Mesenchymal stem cell (in vitro differentiated cells and primary cell): Measurements from ENCODE around the gene PYGM.
A peak's percentile ranks its signal among the peaks of the same experiment; 100 is the strongest.

Source experiments
- DNase-seq: peaks from one replicate; pipeline ENCODE4 v3.0.0-alpha.2; 2013
- H2AFZ ChIP-seq: one replicate; pipeline ENCODE4 v1.6.1; 2013; ENCODE audit warnings: low read depth, mild to moderate bottlenecking, control low read depth, inconsistent platforms, low read length, moderate library complexity
- H2AK5ac ChIP-seq: 2 replicates; pipeline ENCODE4 v1.6.1; 2013; ENCODE audit warnings: low read length, moderate library complexity, mild to moderate bottlenecking, inconsistent platforms; ENCODE audit not compliant: severe bottlenecking
- H2BK120ac ChIP-seq: one replicate; pipeline ENCODE4 v1.6.1; 2013; ENCODE audit warnings: low read depth, mild to moderate bottlenecking, inconsistent platforms, low read length, moderate library complexity
- H2BK12ac ChIP-seq, 2 experiments: one replicate each; pipeline ENCODE4 v1.6.1; 2013; ENCODE audit warnings: inconsistent platforms in 2 of 2, low read length in 2 of 2, mild to moderate bottlenecking in 2 of 2, moderate library complexity in 2 of 2, control low read depth in 1 of 2
- H2BK15ac ChIP-seq: one replicate; pipeline ENCODE4 v1.6.1; 2013; ENCODE audit warnings: mild to moderate bottlenecking, low read depth, inconsistent platforms; ENCODE audit not compliant: poor library complexity, severe bottlenecking
- H2BK5ac ChIP-seq: 2 replicates; pipeline ENCODE4 v1.6.1; 2013; ENCODE audit warnings: low read depth, mild to moderate bottlenecking, low read length, control low read depth, inconsistent platforms; ENCODE audit not compliant: poor library complexity, severe bottlenecking
- H3K14ac ChIP-seq, 2 experiments: one replicate each; pipeline ENCODE4 v1.6.1; 2013; ENCODE audit warnings: inconsistent platforms in 2 of 2, low read length in 2 of 2, control low read depth in 1 of 2, mild to moderate bottlenecking in 1 of 2, moderate library complexity in 1 of 2
- H3K18ac ChIP-seq, 2 experiments: one replicate each; pipeline ENCODE4 v1.6.1; 2013; ENCODE audit warnings: inconsistent platforms in 2 of 2, low read length in 2 of 2, control low read depth in 1 of 2, low read depth in 1 of 2, mild to moderate bottlenecking in 1 of 2
- H3K23ac ChIP-seq, 2 experiments: one replicate each; pipeline ENCODE4 v1.6.1; 2013; ENCODE audit warnings: inconsistent platforms in 2 of 2, low read length in 2 of 2, mild to moderate bottlenecking in 2 of 2, moderate library complexity in 2 of 2, control low read depth in 1 of 2
- H3K27ac ChIP-seq: 2 replicates; pipeline ENCODE4 v1.5.1; 2013; ENCODE audit warnings: mild to moderate bottlenecking, moderate library complexity, low read length, control low read depth, inconsistent platforms; ENCODE audit not compliant: poor library complexity, severe bottlenecking
- H3K27me3 ChIP-seq, 2 experiments: 2 replicates each; pipeline versions ENCODE4 v1.6.1 to v1.7.0; 2013; ENCODE audit warnings: low read length in 2 of 2, mild to moderate bottlenecking in 2 of 2, moderate library complexity in 2 of 2, control low read depth in 1 of 2, inconsistent platforms in 1 of 2; ENCODE audit not compliant: control insufficient read depth in 1 of 2, insufficient read depth in 1 of 2
- H3K36me3 ChIP-seq, 2 experiments: 2 replicates each; pipeline versions ENCODE4 v1.6.1 to v1.7.0; 2013; ENCODE audit warnings: low read length in 2 of 2, control low read depth in 1 of 2, inconsistent platforms in 1 of 2, low read depth in 1 of 2, mild to moderate bottlenecking in 1 of 2; ENCODE audit not compliant: insufficient read depth in 2 of 2, control insufficient read depth in 1 of 2
- H3K4ac ChIP-seq, 2 experiments: one replicate each; pipeline ENCODE4 v1.6.1; 2013; ENCODE audit warnings: inconsistent platforms in 2 of 2, low read length in 2 of 2, mild to moderate bottlenecking in 2 of 2, moderate library complexity in 2 of 2, control low read depth in 1 of 2, low read depth in 1 of 2
- H3K4me1 ChIP-seq: 2 replicates; pipeline ENCODE4 v1.6.1; 2013; ENCODE audit warnings: low read depth, low read length, control low read depth; ENCODE audit not compliant: control insufficient read depth, insufficient read depth
- H3K4me2 ChIP-seq: 2 replicates; pipeline ENCODE4 v1.6.1; 2013; ENCODE audit warnings: low read length, mild to moderate bottlenecking, inconsistent platforms; ENCODE audit not compliant: poor library complexity, severe bottlenecking
- H3K4me3 ChIP-seq, 2 experiments: 2 replicates each; pipeline versions ENCODE4 v1.5.1 to v1.7.0; 2013; ENCODE audit warnings: low read length in 2 of 2, mild to moderate bottlenecking in 2 of 2, control low read depth in 1 of 2, low read depth in 1 of 2; ENCODE audit not compliant: insufficient read depth in 1 of 2
- H3K79me1 ChIP-seq: replicated peaks from 2 replicates; pipeline ENCODE4 v1.6.1; 2013; ENCODE audit warnings: mild to moderate bottlenecking, control low read depth, low read length, inconsistent platforms; ENCODE audit not compliant: poor library complexity, severe bottlenecking
- H3K9ac ChIP-seq: 2 replicates; pipeline ENCODE4 v1.7.0; 2013; ENCODE audit warnings: mild to moderate bottlenecking, low read length, moderate library complexity
- H3K9me3 ChIP-seq: 2 replicates; pipeline ENCODE4 v1.7.0; 2013; ENCODE audit warnings: mild to moderate bottlenecking, low read length; ENCODE audit not compliant: control insufficient read depth
- H4K8ac ChIP-seq: one replicate; pipeline ENCODE4 v1.6.1; 2013; ENCODE audit warnings: inconsistent platforms, mild to moderate bottlenecking, low read length, moderate library complexity
- H4K91ac ChIP-seq: one replicate; pipeline ENCODE4 v1.6.1; 2013; ENCODE audit warnings: mild to moderate bottlenecking, low read length, inconsistent platforms
- WGBS: methylation state at CpG from one replicate; pipeline ENCODE4 v1.1.7; 2013; ENCODE audit warnings: mixed read lengths; 5-methylcytosine and 5-hydroxymethylcytosine counted together

Gene PYGM

DNA sequence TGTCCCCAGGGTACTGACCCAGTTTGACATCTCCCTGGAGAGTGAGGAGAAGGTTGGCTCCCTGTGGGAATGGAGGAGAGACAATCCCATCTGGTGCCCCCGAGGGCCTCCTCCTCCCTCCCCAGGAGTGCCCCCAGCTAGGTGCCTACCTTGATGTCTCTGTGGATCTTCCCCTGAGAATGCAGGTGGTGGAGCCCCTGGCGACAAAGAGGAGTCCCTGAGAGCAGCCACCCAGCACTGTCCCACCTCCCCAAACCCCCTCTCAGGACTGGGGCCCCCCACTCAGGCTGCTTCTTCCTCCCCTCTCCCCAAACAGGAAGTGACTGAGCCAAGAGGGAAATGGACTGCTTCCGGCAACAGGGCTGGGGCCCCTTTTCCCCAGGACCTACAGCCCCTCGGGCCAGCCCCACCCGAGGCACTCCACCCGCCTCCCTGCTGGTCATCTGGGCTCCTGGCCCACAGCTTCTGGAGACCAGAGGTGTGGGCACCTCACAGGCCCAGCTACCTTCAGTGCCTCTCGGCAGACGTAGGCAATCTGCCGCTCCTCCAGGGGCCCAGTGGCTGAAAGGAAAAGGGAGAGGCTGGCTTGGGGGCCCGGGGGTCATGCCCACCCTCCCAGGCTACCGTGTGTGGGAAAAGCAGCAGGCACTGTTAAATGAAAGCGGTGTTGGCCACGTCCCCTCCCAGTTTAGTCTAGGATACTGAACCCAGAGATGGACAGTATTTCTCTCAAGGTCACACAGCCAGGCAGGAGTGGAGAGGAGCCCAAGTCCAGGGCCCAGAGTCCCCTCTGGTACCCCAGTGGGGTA lies 42.0 kb upstream of the PYGM start:
- H3K36me3 ChIP-seq, result peaks cover 38 to 65% of the 10 kb centered on the region in 2 experiments
- peak overlapping the region; percentile 53 for H4K91ac ChIP-seq
- H3K23ac ChIP-seq, result no peak overlapping the region
- WGBS, result 66% methylated on average over 13 of the region's 13 CpGs
- no peaks in the 10 kb centered on the region for H3K9me3 ChIP-seq
- no peak overlapping the region for H3K27ac ChIP-seq
- H3K18ac ChIP-seq, result peak overlapping the region; percentile 4 to 33
- peak overlapping the region; percentile 88 for H4K8ac ChIP-seq
- no peak overlapping the region for H3K9ac ChIP-seq
- peaks cover 20% of the 10 kb centered on the region for H3K79me1 ChIP-seq
- H3K14ac ChIP-seq, result no peak overlapping the region
- H2BK5ac ChIP-seq, result no peak overlapping the region
- H2AFZ ChIP-seq, result no peak overlapping the region
- peak overlapping the region; percentile 0 for H2BK15ac ChIP-seq
- H3K4ac ChIP-seq, result no peak overlapping the region
- H2BK120ac ChIP-seq, result no peak overlapping the region
- peak overlapping the region; percentile 82 for H3K4me2 ChIP-seq
- H3K27me3 ChIP-seq, result no peaks in the 10 kb centered on the region
- peaks cover 23% of the 10 kb centered on the region for H3K4me1 ChIP-seq
- H2BK12ac ChIP-seq, result no peak overlapping the region
- H2AK5ac ChIP-seq, result no peak overlapping the region
- H3K4me3 ChIP-seq, result peak overlapping the region in 1 of 2 experiments; percentile 75
- DNase-seq, result peak; percentile 8

DNA sequence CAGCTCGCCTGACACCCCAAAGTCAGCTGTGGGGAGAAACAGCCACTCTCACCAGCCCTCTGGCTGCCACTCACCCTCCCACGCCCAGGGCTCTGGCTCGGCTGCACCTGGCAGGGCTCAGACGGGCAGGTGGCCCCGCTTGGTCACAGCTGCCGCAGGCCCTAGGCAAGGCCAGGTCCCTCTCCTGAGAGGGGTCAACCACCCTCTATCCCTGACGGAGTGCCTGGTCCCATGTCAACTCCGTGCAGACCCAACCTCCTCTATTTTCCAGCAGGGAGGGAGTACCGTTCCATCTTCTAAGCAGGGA lies 41.3 kb upstream of the PYGM start:
- WGBS, result 96% methylated on average over 9 of the region's 9 CpGs

DNA sequence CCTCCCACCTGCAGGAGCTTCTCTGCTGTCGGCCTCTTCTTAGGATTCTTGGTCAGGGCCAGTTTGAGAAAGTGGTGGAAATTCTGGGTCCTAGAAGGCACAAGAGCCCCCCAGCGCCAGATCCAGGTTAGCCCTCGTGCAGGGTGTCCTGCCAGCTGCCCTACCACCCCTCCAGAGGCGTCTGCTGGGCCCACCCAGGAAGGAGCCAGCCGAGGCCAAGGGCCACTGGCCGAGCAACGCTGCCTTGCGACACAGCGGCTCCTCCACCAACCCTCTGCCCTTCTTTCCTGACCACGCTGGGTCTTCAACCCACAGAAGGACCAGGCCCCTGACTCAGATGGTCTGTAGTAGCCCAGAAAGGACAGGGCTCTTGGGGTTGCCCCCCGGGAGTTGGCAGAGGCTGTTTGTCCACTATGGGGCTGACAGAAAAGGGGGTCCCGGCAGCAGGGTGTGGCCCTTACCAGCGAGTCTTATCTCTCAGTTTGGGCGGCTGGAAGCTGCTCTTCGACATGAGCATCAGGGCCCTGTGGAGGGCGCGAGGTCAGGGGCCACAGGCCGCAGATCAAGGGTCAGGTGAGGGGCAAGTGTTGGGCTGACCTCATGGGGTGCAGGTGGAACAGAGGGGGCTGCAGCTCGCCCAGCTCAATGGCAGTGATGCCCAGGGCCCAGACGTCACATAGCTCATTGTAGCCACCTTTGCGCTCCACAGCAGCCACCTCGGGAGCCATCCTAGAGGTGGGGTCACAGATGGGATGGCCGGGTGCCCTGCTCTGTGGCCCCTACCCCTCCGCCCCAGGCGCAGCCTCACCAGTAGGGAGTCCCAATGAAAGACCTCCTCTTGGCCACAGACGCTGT lies 40.8 kb upstream of the PYGM start:
- H3K4ac ChIP-seq, result no peak overlapping the region
- no peak overlapping the region for H3K4me2 ChIP-seq
- H4K8ac ChIP-seq, result no peak overlapping the region
- H3K4me3 ChIP-seq, result no peak overlapping the region
- H3K18ac ChIP-seq, result no peak overlapping the region
- H3K23ac ChIP-seq, result no peak overlapping the region
- peaks cover 23% of the 10 kb centered on the region for H3K4me1 ChIP-seq
- H3K27ac ChIP-seq, result no peak overlapping the region
- H2AFZ ChIP-seq, result no peak overlapping the region
- 94% methylated on average over 26 of the region's 26 CpGs for WGBS
- DNase-seq, result no peak
- H2BK5ac ChIP-seq, result no peak overlapping the region
- no peak overlapping the region for H2BK120ac ChIP-seq
- no peak overlapping the region for H2BK12ac ChIP-seq
- H3K9ac ChIP-seq, result no peak overlapping the region
- H3K36me3 ChIP-seq, result peaks cover 34 to 65% of the 10 kb centered on the region in 2 experiments
- peaks cover 14% of the 10 kb centered on the region for H3K79me1 ChIP-seq
- H3K14ac ChIP-seq, result no peak overlapping the region
- no peaks in the 10 kb centered on the region for H3K27me3 ChIP-seq
- no peak overlapping the region for H2BK15ac ChIP-seq
- H3K9me3 ChIP-seq, result no peaks in the 10 kb centered on the region
- H2AK5ac ChIP-seq, result no peak overlapping the region
- H4K91ac ChIP-seq, result peak overlapping the region; percentile 53

More for the DNA sequence above, 41.3 kb upstream of the PYGM start:
- Histone ChIP-seq H3K4me3 (no peak overlapping the region), H2BK12ac (no peak overlapping the region), H2BK15ac (no peak overlapping the region), H3K4me1 (peaks cover 23% of the 10 kb centered on the region), H4K91ac (peak overlapping the region; percentile 53), H3K9me3 (no peaks in the 10 kb centered on the region), H2AK5ac (no peak overlapping the region), H3K4me2 (no peak overlapping the region), H2BK120ac (no peak overlapping the region), H3K79me1 (peaks cover 16% of the 10 kb centered on the region), H3K18ac (no peak overlapping the region), H2AFZ (no peak overlapping the region), H3K23ac (no peak overlapping the region), H3K27me3 (no peaks in the 10 kb centered on the region), H3K14ac (no peak overlapping the region), H3K4ac (no peak overlapping the region), H3K27ac (no peak overlapping the region), H3K9ac (no peak overlapping the region), H2BK5ac (no peak overlapping the region), H4K8ac (no peak overlapping the region), H3K36me3 (peaks cover 38 to 65% of the 10 kb centered on the region in 2 experiments)
- no peak for DNase-seq

DNA sequence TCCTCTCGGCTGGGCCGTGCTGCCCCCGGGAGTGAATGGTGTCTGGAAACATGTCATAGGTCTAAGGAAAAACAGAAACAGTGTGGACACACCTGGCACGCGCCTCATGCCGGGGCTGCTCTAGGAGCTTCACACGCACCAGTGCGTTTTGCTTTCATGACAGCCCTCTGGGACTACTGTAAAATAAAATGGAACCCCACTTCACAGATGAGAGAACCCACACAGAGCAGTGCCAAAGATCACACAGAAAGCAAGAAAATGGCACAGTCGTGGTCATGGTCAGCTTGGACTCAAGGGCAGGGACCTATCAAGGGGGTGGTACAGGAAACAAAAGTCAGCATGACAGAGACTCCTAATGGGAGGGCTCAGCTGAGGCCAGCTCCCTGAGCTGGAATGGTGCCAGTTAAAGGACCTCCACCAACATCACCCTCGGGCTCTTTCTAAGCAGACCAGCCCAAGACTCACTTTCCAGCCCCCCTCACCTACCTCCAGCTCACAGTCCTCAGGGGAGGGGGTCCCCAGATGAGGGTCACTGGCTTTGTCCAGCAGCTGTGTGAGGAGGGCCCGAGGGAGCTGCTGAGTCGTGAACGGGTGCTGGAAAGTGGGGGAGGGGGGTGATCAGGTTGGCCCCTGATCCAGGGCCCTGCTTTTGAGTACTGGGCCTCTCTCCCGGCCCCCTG lies 40.0 kb upstream of the PYGM start:
- H3K27me3 ChIP-seq, result no peaks in the 10 kb centered on the region
- peak; percentile 24 for DNase-seq
- H2BK5ac ChIP-seq, result no peak overlapping the region
- no peak overlapping the region for H2BK15ac ChIP-seq
- H2AK5ac ChIP-seq, result no peak overlapping the region
- H2AFZ ChIP-seq, result no peak overlapping the region
- peaks cover 23% of the 10 kb centered on the region for H3K4me1 ChIP-seq
- no peak overlapping the region for H3K4ac ChIP-seq
- H4K8ac ChIP-seq, result no peak overlapping the region
- no peak overlapping the region for H3K23ac ChIP-seq
- peaks cover 6% of the 10 kb centered on the region for H3K79me1 ChIP-seq
- H3K27ac ChIP-seq, result no peak overlapping the region
- H3K4me2 ChIP-seq, result no peak overlapping the region
- H3K9ac ChIP-seq, result no peak overlapping the region
- no peak overlapping the region for H3K18ac ChIP-seq
- H2BK120ac ChIP-seq, result no peak overlapping the region
- H2BK12ac ChIP-seq, result no peak overlapping the region
- no peak overlapping the region for H4K91ac ChIP-seq
- no peaks in the 10 kb centered on the region for H3K9me3 ChIP-seq
- H3K36me3 ChIP-seq, result peaks cover 27 to 57% of the 10 kb centered on the region in 2 experiments
- WGBS, result 83% methylated on average over 13 of the region's 14 CpGs
- no peak overlapping the region for H3K4me3 ChIP-seq
- H3K14ac ChIP-seq, result no peak overlapping the region
